Midbrain (tissue), 1 donor: ENCODE results near the gene PSG1.
"Not testable (repeated sequence)": the region's sequence is repeated elsewhere in the genome, so short reads cannot be mapped to it uniquely, and the experiment has no call there.

Source experiments
- DNase-seq: peaks from one replicate; lab custom pipeline; 2025; lab: John Stamatoyannopoulos, UW

Gene PSG1

GRCh38 chr19:42879613-42880012 lies at the start of gene PSG1:
Gene PSG1, minus strand, starts transcription at chr19:42879713. Its CDS starts 132 bp downstream, at chr19:42879581.
- no peak for DNase-seq

GRCh38 chr19:42928896-42929295 lies 49.4 kb upstream of the PSG1 start:
- DNase-seq = no peak

GRCh38 chr19:42926781-42927180 lies 47.3 kb upstream of the PSG1 start:
- DNase-seq = no peak

- not testable (repeated sequence) for DNase-seq
Measured at GRCh38 chr19:42923106-42923505, 43.6 kb upstream of the PSG1 start.

GRCh38 chr19:42920971-42921370 lies 41.5 kb upstream of the PSG1 start:
- not testable (repeated sequence) for DNase-seq

GRCh38 chr19:42919757-42920079 lies 40.2 kb upstream of the PSG1 start:
- DNase-seq = no peak

GRCh38 chr19:42919070-42919756 lies 39.7 kb upstream of the PSG1 start:
- not testable (repeated sequence) for DNase-seq

- not testable (repeated sequence) for DNase-seq
Measured at GRCh38 chr19:42918377-42919069, 39.0 kb upstream of the PSG1 start.

- DNase-seq = not testable (repeated sequence)
Measured at GRCh38 chr19:42917634-42918033, 38.1 kb upstream of the PSG1 start, which contains the start of gene PSG6. Gene PSG6, minus strand, starts transcription at chr19:42917894. Its CDS starts 102 bp downstream, at chr19:42917792.

GRCh38 chr19:42916931-42917330 lies 37.4 kb upstream of the PSG1 start:
- not testable (repeated sequence) for DNase-seq

GRCh38 chr19:42913516-42913915 lies 34.0 kb upstream of the PSG1 start:
- DNase-seq = not testable (repeated sequence)

GRCh38 chr19:42912941-42913340 lies 33.4 kb upstream of the PSG1 start:
- not testable (repeated sequence) for DNase-seq

- DNase-seq = not testable (repeated sequence)
Measured at GRCh38 chr19:42911731-42912130, 32.2 kb upstream of the PSG1 start.

- DNase-seq = not testable (repeated sequence)
Measured at GRCh38 chr19:42906162-42906561, 26.6 kb upstream of the PSG1 start.

- not testable (repeated sequence) for DNase-seq
Measured at GRCh38 chr19:42900561-42900960, 21.0 kb upstream of the PSG1 start.

- not testable (repeated sequence) for DNase-seq
Measured at GRCh38 chr19:42899674-42900073, 20.2 kb upstream of the PSG1 start.

- not testable (repeated sequence) for DNase-seq
Measured at GRCh38 chr19:42899110-42899509, 19.6 kb upstream of the PSG1 start.

- not testable (repeated sequence) for DNase-seq
Measured at GRCh38 chr19:42898656-42899055, 19.1 kb upstream of the PSG1 start.

- not testable (repeated sequence) for DNase-seq
Measured at GRCh38 chr19:42897729-42898128, 18.2 kb upstream of the PSG1 start.

- not testable (repeated sequence) for DNase-seq
Measured at GRCh38 chr19:42890446-42890845, 10.9 kb upstream of the PSG1 start.

- not testable (repeated sequence) for DNase-seq
Measured at GRCh38 chr19:42887876-42888445, 8.4 kb upstream of the PSG1 start.

- DNase-seq = not testable (repeated sequence)
Measured at GRCh38 chr19:42882730-42883129, 3.2 kb upstream of the PSG1 start.

GRCh38 chr19:42882010-42882409 lies 2.5 kb upstream of the PSG1 start:
- DNase-seq = not testable (repeated sequence)
